Measurements from ENCODE around the gene ARFIP1. TPM values are rescaled to one million over a fixed set of nuclear protein-coding genes. Genes with fewer than 3 reads are reported as not detected.

Gene ARFIP1
- polyA plus RNA-seq, 3 donors, result 11.7 to 28.4 (median 27.2) TPM

GRCh38 chr4:152795891-152796290 lies 16.1 kb downstream of the ARFIP1 start:
- no peak for DNase-seq
- no CpG with 5 or more reads among the region's 3 CpGs for WGBS (ENCODE audit: insufficient coverage)
- H3K27ac ChIP-seq (ENCODE audit: low read depth in 1 of 2, low read length in 2 of 2), result no peak overlapping the region
- no peak overlapping the region for H2AFZ ChIP-seq (ENCODE audit: insufficient read depth, low read depth, low read length, poor library complexity, severe bottlenecking)
- no peaks in the 10 kb centered on the region for H3K27me3 ChIP-seq (ENCODE audit: control insufficient read depth in 2 of 2, insufficient read depth in 2 of 2, low read length in 2 of 2)
- TF ChIP-seq CTCF (IDR thresholded peaks at IDR 0.05), result no peak
- intact Hi-C loops (cut with micrococcal nuclease), result no loop called here
- no peaks in the 10 kb centered on the region for H3K27me3 Mint-ChIP-seq (ENCODE audit: low read depth in 3 of 3)
- H3K4me2 ChIP-seq (replicated peaks; ENCODE audit: extremely low read depth, low read length, poor library complexity, severe bottlenecking), result no peak overlapping the region
- peak overlapping the region in 1 of 7 donors; percentile 33 for H3K27ac Mint-ChIP-seq
- H3K4me1 ChIP-seq (ENCODE audit: control insufficient read depth in 1 of 2, insufficient read depth in 2 of 2, low read length in 2 of 2), result no peaks in the 10 kb centered on the region
- peaks cover 89% of the 10 kb centered on the region for H4K20me1 ChIP-seq (ENCODE audit: insufficient read depth, low read length)
- no peak overlapping the region for H3K9ac ChIP-seq (ENCODE audit: insufficient read depth, low read length, poor library complexity, severe bottlenecking)
- H3K4me1 Mint-ChIP-seq, result peaks cover 15% of the 10 kb centered on the region
- no peak overlapping the region for H3K4me3 ChIP-seq (replicated peaks in 1 of 3; ENCODE audit: low read depth in 2 of 3, low read length in 3 of 3)
- peaks cover 16% of the 10 kb centered on the region in 2 donors for H3K36me3 Mint-ChIP-seq
- peaks cover 59% of the 10 kb centered on the region for H3K79me2 ChIP-seq (ENCODE audit: insufficient read depth, low read length)
- H3K4me3 Mint-ChIP-seq, result no peak overlapping the region
- H3K9me3 ChIP-seq (replicated peaks in 1 of 2; ENCODE audit: control insufficient read depth in 1 of 2, insufficient read depth in 1 of 2, low read length in 2 of 2), result no peaks in the 10 kb centered on the region
- H3K36me3 ChIP-seq (replicated peaks in 1 of 2; ENCODE audit: control insufficient read depth in 1 of 2, insufficient read depth in 2 of 2, low read length in 2 of 2), result no peaks in the 10 kb centered on the region
- no peaks in the 10 kb centered on the region for H3K9me3 Mint-ChIP-seq

- H3K9me3 ChIP-seq (replicated peaks in 1 of 2; ENCODE audit: control insufficient read depth in 1 of 2, insufficient read depth in 1 of 2, low read length in 2 of 2), result no peaks in the 10 kb centered on the region
- peaks cover 29% of the 10 kb centered on the region for H3K4me1 Mint-ChIP-seq
- no peak overlapping the region for H3K4me3 ChIP-seq (replicated peaks in 1 of 3; ENCODE audit: low read depth in 2 of 3, low read length in 3 of 3)
- H3K36me3 Mint-ChIP-seq, result peaks cover 3 to 8% of the 10 kb centered on the region in 2 donors
- no peak for DNase-seq
- no peak overlapping the region for H3K4me3 Mint-ChIP-seq
- no peak overlapping the region for H2AFZ ChIP-seq (ENCODE audit: insufficient read depth, low read depth, low read length, poor library complexity, severe bottlenecking)
- no peaks in the 10 kb centered on the region for H3K27me3 Mint-ChIP-seq (ENCODE audit: low read depth in 3 of 3)
- WGBS (ENCODE audit: insufficient coverage), result 100% methylated on average over 1 of the region's 1 CpG
- H3K27ac ChIP-seq (ENCODE audit: low read depth in 1 of 2, low read length in 2 of 2), result no peak overlapping the region
- no peaks in the 10 kb centered on the region for H3K27me3 ChIP-seq (ENCODE audit: control insufficient read depth in 2 of 2, insufficient read depth in 2 of 2, low read length in 2 of 2)
- H3K79me2 ChIP-seq (ENCODE audit: insufficient read depth, low read length), result peaks cover 49% of the 10 kb centered on the region
- peaks cover 77% of the 10 kb centered on the region for H4K20me1 ChIP-seq (ENCODE audit: insufficient read depth, low read length)
- TF ChIP-seq CTCF (IDR thresholded peaks at IDR 0.05), result no peak
- no peak overlapping the region for H3K27ac Mint-ChIP-seq
- peaks cover 0 to 3% (median 0%) of the 10 kb centered on the region in 7 donors for H3K9me3 Mint-ChIP-seq
- H3K36me3 ChIP-seq (replicated peaks in 1 of 2; ENCODE audit: control insufficient read depth in 1 of 2, insufficient read depth in 2 of 2, low read length in 2 of 2), result no peaks in the 10 kb centered on the region
- no peak overlapping the region for H3K9ac ChIP-seq (ENCODE audit: insufficient read depth, low read length, poor library complexity, severe bottlenecking)
- H3K4me2 ChIP-seq (replicated peaks; ENCODE audit: extremely low read depth, low read length, poor library complexity, severe bottlenecking), result no peak overlapping the region
- intact Hi-C loops (cut with micrococcal nuclease), result no loop called here
- H3K4me1 ChIP-seq (ENCODE audit: control insufficient read depth in 1 of 2, insufficient read depth in 2 of 2, low read length in 2 of 2), result peaks cover 15 to 24% of the 10 kb centered on the region in 2 donors
Observed at GRCh38 chr4:152803541-152803940, 23.8 kb downstream of the ARFIP1 start.
